Common myeloid progenitor, CD34-positive (primary cell): Measurements from ENCODE around the gene ATP4B.

Source experiments
- CTCF ChIA-PET: fragments of 350-600 bp; sonication (Branson Sonifier 250); formaldehyde crosslinking; loops from one replicate; lab custom pipeline; 2021; ENCODE audit warnings: antibody characterized with exemption; lab: Charles Lee
- POLR2A ChIA-PET: fragments of 350-600 bp; sonication (Branson Sonifier 250); formaldehyde crosslinking; loops from one replicate; lab custom pipeline; 2021; ENCODE audit warnings: antibody characterized with exemption; lab: Charles Lee
- DNase-seq, 3 donors: peaks; one replicate each; pipeline versions ENCODE4 v3.0.0 to v3.0.0-alpha.2; 2013
- H3K27ac ChIP-seq, 2 experiments: 1 replicate in 1 of 2; 2 replicates in 1 of 2; pipeline ENCODE4 v1.7.0; 2013; ENCODE audit warnings: inconsistent platforms in 2 of 2, low read length in 2 of 2, mild to moderate bottlenecking in 2 of 2, low read depth in 1 of 2, moderate library complexity in 1 of 2; ENCODE audit not compliant: severe bottlenecking in 2 of 2, insufficient read depth in 1 of 2, poor library complexity in 1 of 2
- H3K27me3 ChIP-seq, 5 experiments: replicated peaks in 2 of 5; 1 replicate in 3 of 5; 2 replicates in 2 of 5; pipeline versions ENCODE4 v1.6.1 to v1.7.0; 2013; ENCODE audit warnings: low read length in 4 of 5, mild to moderate bottlenecking in 2 of 5, moderate library complexity in 2 of 5, inconsistent platforms in 1 of 5; ENCODE audit not compliant: insufficient read depth in 5 of 5, control insufficient read depth in 4 of 5
- H3K36me3 ChIP-seq, 4 experiments: 1 replicate in 2 of 4; 2 replicates in 2 of 4; pipeline versions ENCODE4 v1.6.1 to v1.7.0; 2013; ENCODE audit warnings: low read length in 3 of 4, control low read depth in 1 of 4, mild to moderate bottlenecking in 1 of 4; ENCODE audit not compliant: control insufficient read depth in 4 of 4, insufficient read depth in 4 of 4
- H3K4me1 ChIP-seq, 4 experiments: 1 replicate in 3 of 4; 2 replicates in 1 of 4; pipeline versions ENCODE4 v1.6.1 to v1.7.1; 2013; ENCODE audit warnings: low read length in 3 of 4, mild to moderate bottlenecking in 3 of 4, control low read depth in 1 of 4, inconsistent platforms in 1 of 4, moderate library complexity in 1 of 4; ENCODE audit not compliant: control insufficient read depth in 4 of 4, insufficient read depth in 4 of 4; ENCODE audit errors: control extremely low read depth in 1 of 4
- H3K4me3 ChIP-seq, 7 experiments: 1 replicate in 4 of 7; 2 replicates in 3 of 7; pipeline versions ENCODE4 v1.5.1 to v1.7.0; 2013; ENCODE audit warnings: mild to moderate bottlenecking in 7 of 7, low read length in 6 of 7, moderate library complexity in 6 of 7, inconsistent platforms in 2 of 7, low read depth in 2 of 7, control low read depth in 1 of 7; ENCODE audit not compliant: insufficient read depth in 4 of 7, control insufficient read depth in 1 of 7; ENCODE audit errors: extremely low read depth in 1 of 7
- H3K9me3 ChIP-seq, 5 experiments: 1 replicate in 4 of 5; 2 replicates in 1 of 5; pipeline versions ENCODE4 v1.6.1 to v1.7.1; 2013; ENCODE audit warnings: low read length in 4 of 5, mild to moderate bottlenecking in 2 of 5, inconsistent platforms in 1 of 5, low read depth in 1 of 5, moderate library complexity in 1 of 5; ENCODE audit not compliant: control insufficient read depth in 4 of 5, insufficient read depth in 2 of 5; ENCODE audit errors: control extremely low read depth in 1 of 5
- WGBS: methylation state at CpG from one replicate; pipeline ENCODE4 v1.1.5; 2013; ENCODE audit not compliant: insufficient coverage; 5-methylcytosine and 5-hydroxymethylcytosine counted together

ATP4B gene

GRCh38 chr13:113639616-113640262 is 18.3 kb downstream of the ATP4B start:
- Histone ChIP-seq H3K4me1 (no peaks in the 10 kb centered on the region), H3K27ac (no peak overlapping the region), H3K36me3 (peaks cover 17 to 72% (median 51%) of the 10 kb centered on the region in 4 experiments), H3K27me3 (no peaks in the 10 kb centered on the region), H3K4me3 (no peak overlapping the region), H3K9me3 (peaks cover 0 to 13% (median 0%) of the 10 kb centered on the region in 5 experiments)
- DNase-seq: no peak
- ChIA-PET CTCF (interaction anchor here (0.8 kb wide), 1 partner anchor 319 kb away, joined by 3 read pairs; no protein-coding TSS in a partner anchor), POLR2A (no interaction called here)
- WGBS: 99% methylated on average over 18 of the region's 27 CpGs

- ChIA-PET CTCF (interaction anchor here (0.8 kb wide), 1 partner anchor 318 kb away, joined by 3 read pairs; no protein-coding TSS in a partner anchor), POLR2A (no interaction called here)
- H3K4me3 ChIP-seq: no peak overlapping the region
- H3K36me3 ChIP-seq: peaks cover 17 to 82% (median 56%) of the 10 kb centered on the region in 4 experiments
- no peaks in the 10 kb centered on the region for H3K27me3 ChIP-seq
- no peak overlapping the region for H3K27ac ChIP-seq
- no peaks in the 10 kb centered on the region for H3K4me1 ChIP-seq
- WGBS: 100% methylated on average over 5 of the region's 8 CpGs
- H3K9me3 ChIP-seq: peaks cover 0 to 13% (median 0%) of the 10 kb centered on the region in 5 experiments
- DNase-seq: no peak
Measured at GRCh38 chr13:113638806-113639205, 19.2 kb downstream of the ATP4B start.

GRCh38 chr13:113638173-113638746 is 19.7 kb downstream of the ATP4B start:
- DNase-seq: no peak
- Histone ChIP-seq H3K9me3 (peaks cover 0 to 13% (median 0%) of the 10 kb centered on the region in 5 experiments), H3K4me3 (no peak overlapping the region), H3K36me3 (peaks cover 17 to 87% (median 59%) of the 10 kb centered on the region in 4 experiments), H3K4me1 (no peaks in the 10 kb centered on the region), H3K27me3 (no peaks in the 10 kb centered on the region), H3K27ac (no peak overlapping the region)
- WGBS: 98% methylated on average over 34 of the region's 37 CpGs
- ChIA-PET CTCF (no interaction called here), POLR2A (no interaction called here)

GRCh38 chr13:113637262-113638160 is 20.5 kb downstream of the ATP4B start:
- no peaks in the 10 kb centered on the region for H3K4me1 ChIP-seq
- no peak for DNase-seq
- H3K27me3 ChIP-seq: no peaks in the 10 kb centered on the region
- WGBS: 96% methylated on average over 26 of the region's 30 CpGs
- H3K36me3 ChIP-seq: peaks cover 20 to 93% (median 63%) of the 10 kb centered on the region in 4 experiments
- H3K4me3 ChIP-seq: no peak overlapping the region
- ChIA-PET CTCF (no interaction called here), POLR2A (no interaction called here)
- peaks cover 0 to 11% (median 0%) of the 10 kb centered on the region in 5 experiments for H3K9me3 ChIP-seq
- no peak overlapping the region for H3K27ac ChIP-seq

GRCh38 chr13:113636266-113636963 is 21.6 kb downstream of the ATP4B start:
- H3K27ac ChIP-seq: no peak overlapping the region
- peaks cover 0 to 3% (median 0%) of the 10 kb centered on the region in 5 experiments for H3K9me3 ChIP-seq
- peaks cover 20 to 91% (median 61%) of the 10 kb centered on the region in 4 experiments for H3K36me3 ChIP-seq
- WGBS: over 99% methylated on average over 15 of the region's 24 CpGs
- ChIA-PET CTCF (no interaction called here), POLR2A (no interaction called here)
- H3K4me3 ChIP-seq: no peak overlapping the region
- H3K4me1 ChIP-seq: no peaks in the 10 kb centered on the region
- no peak for DNase-seq
- no peaks in the 10 kb centered on the region for H3K27me3 ChIP-seq

- POLR2A ChIA-PET: no interaction called here
- CTCF ChIA-PET: no interaction called here
- no peak for DNase-seq
- 98% methylated on average over 25 of the region's 25 CpGs for WGBS
- H3K4me3 ChIP-seq: no peak overlapping the region
- no peak overlapping the region for H3K27ac ChIP-seq
- H3K9me3 ChIP-seq: peaks cover 0 to 3% (median 0%) of the 10 kb centered on the region in 5 experiments
- peaks cover 24 to 94% (median 62%) of the 10 kb centered on the region in 4 experiments for H3K36me3 ChIP-seq
- H3K27me3 ChIP-seq: no peaks in the 10 kb centered on the region
- no peaks in the 10 kb centered on the region for H3K4me1 ChIP-seq
Measured at GRCh38 chr13:113635709-113636108, 22.3 kb downstream of the ATP4B start.
